ENCODE data around the gene HS3ST6. TPM values are rescaled to one million over a fixed set of nuclear protein-coding genes. Genes with fewer than 3 reads are reported as not detected.

HS3ST6 gene
- total RNA-seq, 3 donors from 2014 or later, result not detected

- DNase-seq (ENCODE audit: low spot score in 2 of 2), result no peak
- intact Hi-C loops (cut with DNase I; ENCODE audit: low total_unique reads), result no loop called here
- H3K36me3 ChIP-seq, result no peaks in the 10 kb centered on the region
- no peak overlapping the region for H3K4me3 ChIP-seq
- TF ChIP-seq CTCF (IDR thresholded peaks at IDR 0.05), result no peak
- no peak for TF ChIP-seq POLR2A (IDR thresholded peaks at IDR 0.05)
- TF ChIP-seq POLR2AphosphoS5 (IDR thresholded peaks at IDR 0.05), result no peak
- H3K4me1 ChIP-seq, result no peaks in the 10 kb centered on the region
- H3K27ac ChIP-seq, result no peak overlapping the region
- no peaks in the 10 kb centered on the region for H3K9me3 ChIP-seq
- peaks cover 0 to 22% of the 10 kb centered on the region in 2 donors for H3K27me3 ChIP-seq
These were observed 14.1 kb downstream of the HS3ST6 start for GRCh38 chr16:1903845-1904840.

GRCh38 chr16:1903220-1903574 is 15.0 kb downstream of the HS3ST6 start:
- no peaks in the 10 kb centered on the region for H3K4me1 ChIP-seq
- H3K27ac ChIP-seq, result no peak overlapping the region
- no peak overlapping the region for H3K4me3 ChIP-seq
- no peak for DNase-seq (ENCODE audit: low spot score in 2 of 2)
- peaks cover 0 to 20% of the 10 kb centered on the region in 2 donors for H3K27me3 ChIP-seq
- no peaks in the 10 kb centered on the region for H3K36me3 ChIP-seq
- intact Hi-C loops (cut with DNase I; ENCODE audit: low total_unique reads), result no loop called here
- H3K9me3 ChIP-seq, result no peaks in the 10 kb centered on the region
- no peak for TF ChIP-seq POLR2A (IDR thresholded peaks at IDR 0.05)
- no peak for TF ChIP-seq CTCF (IDR thresholded peaks at IDR 0.05)
- TF ChIP-seq POLR2AphosphoS5 (IDR thresholded peaks at IDR 0.05), result no peak

- Histone ChIP-seq H3K4me3 (no peak overlapping the region), H3K27ac (no peak overlapping the region), H3K9me3 (no peaks in the 10 kb centered on the region), H3K36me3 (no peaks in the 10 kb centered on the region), H3K27me3 (peaks cover 0 to 15% of the 10 kb centered on the region in 2 donors), H3K4me1 (no peaks in the 10 kb centered on the region)
- TF ChIP-seq CTCF (IDR thresholded peaks at IDR 0.05) (no peak), POLR2AphosphoS5 (IDR thresholded peaks at IDR 0.05) (no peak), POLR2A (IDR thresholded peaks at IDR 0.05) (no peak)
- intact Hi-C loops (cut with DNase I; ENCODE audit: low total_unique reads), result no loop called here
- no peak for DNase-seq (ENCODE audit: low spot score in 2 of 2)
These were observed 15.5 kb downstream of the HS3ST6 start for GRCh38 chr16:1902547-1903219.

- Histone ChIP-seq H3K9me3 (no peaks in the 10 kb centered on the region), H3K27ac (peak overlapping the region in 1 of 2 donors; percentile 13), H3K27me3 (no peaks in the 10 kb centered on the region), H3K4me1 (no peaks in the 10 kb centered on the region), H3K36me3 (no peaks in the 10 kb centered on the region), H3K4me3 (no peak overlapping the region)
- intact Hi-C loops (cut with DNase I; ENCODE audit: low total_unique reads), result no loop called here
- TF ChIP-seq CTCF (IDR thresholded peaks at IDR 0.05), result no peak
- TF ChIP-seq POLR2A (IDR thresholded peaks at IDR 0.05), result no peak
- TF ChIP-seq POLR2AphosphoS5 (IDR thresholded peaks at IDR 0.05), result no peak
- DNase-seq (ENCODE audit: low spot score in 2 of 2), result no peak
These were observed 17.8 kb downstream of the HS3ST6 start for GRCh38 chr16:1900452-1900774.

All from breast epithelium (tissue), 4 donors.